BLaER1 treated with 17β-estradiol and CSF1 and Interleukin-3, amounts not matched to agents 10 nM and 100 nM (cell line): ENCODE results near the gene KIF17.

Experiments
- H3K27ac ChIP-seq, 11 experiments: shearing (Covaris generic); formaldehyde crosslinking; 2 replicates each; pipeline ENCODE4 v1.8.1; 2022
- H3K27me3 ChIP-seq, 11 experiments: shearing (Covaris generic); formaldehyde crosslinking; 2 replicates each; pipeline ENCODE4 v1.8.1; 2022
- H3K36me3 ChIP-seq, 11 experiments: shearing (Covaris generic); formaldehyde crosslinking; 2 replicates each; pipeline ENCODE4 v1.8.1; 2022
- H3K4me1 ChIP-seq, 10 experiments: shearing (Covaris generic); formaldehyde crosslinking; 2 replicates each; pipeline ENCODE4 v1.8.1; 2022
- H3K4me2 ChIP-seq, 11 experiments: shearing (Covaris generic); formaldehyde crosslinking; 2 replicates each; pipeline ENCODE4 v1.8.1; 2022
- H3K4me3 ChIP-seq, 10 experiments: shearing (Covaris generic); formaldehyde crosslinking; 2 replicates each; pipeline ENCODE4 v1.8.1; 2022
- H3K9ac ChIP-seq, 11 experiments: shearing (Covaris generic); formaldehyde crosslinking; 2 replicates each; pipeline ENCODE4 v1.8.1; 2022
- H3K9me3 ChIP-seq, 11 experiments: shearing (Covaris generic); formaldehyde crosslinking; replicated peaks in 1 of 11; 2 replicates each; pipeline ENCODE4 v1.8.1; 2022
- H4K20me1 ChIP-seq, 11 experiments: shearing (Covaris generic); formaldehyde crosslinking; 2 replicates each; pipeline ENCODE4 v1.8.1; 2022
- Cebpa-rat ChIP-seq, 11 experiments: shearing (Covaris generic); IDR thresholded peaks; 2 replicates each; pipeline ENCODE4 v1.8.1; 2022

KIF17 gene

GRCh38 chr1:20717452-20718342 lies at the start of gene KIF17:
Gene KIF17 (minus strand): TSS chr1:20718007. CDS start chr1:20717706, 301 bp downstream.
- TF ChIP-seq Cebpa-rat (IDR thresholded peaks at IDR 0.05) = no peak
- Histone ChIP-seq H3K4me1 (peaks cover 0 to 22% (median 10%) of the 10 kb centered on the region in 10 experiments; a peak in 13 of 20 replicates), H3K27me3 (peaks cover 31 to 50% (median 40%) of the 10 kb centered on the region in 11 experiments), H3K9me3 (no peaks in the 10 kb centered on the region), H4K20me1 (peaks cover 0 to 48% (median 0%) of the 10 kb centered on the region in 11 experiments; a peak in 6 of 22 replicates), H3K36me3 (no peaks in the 10 kb centered on the region), H3K9ac (0 out of 22 replicates have a peak within 1 kb of the TSS, but pooled peaks of 2 of the 11 experiments have one; percentile 4 to 28), H3K4me3 (peak within 1 kb of the TSS; percentile 37 to 64 (median 50); a peak in 18 of 20 replicates), H3K27ac (no peak within 1 kb of the TSS), H3K4me2 (peak within 1 kb of the TSS; percentile 66 to 89 (median 77))

GRCh38 chr1:20767271-20767670 lies 49.5 kb upstream of the KIF17 start:
- no peak for TF ChIP-seq Cebpa-rat (IDR thresholded peaks at IDR 0.05)
- no peaks in the 10 kb centered on the region for H3K4me1 ChIP-seq
- H3K9ac ChIP-seq = no peak overlapping the region
- peaks cover 0 to 69% (median 48%) of the 10 kb centered on the region in 11 experiments; a peak in 18 of 22 replicates for H4K20me1 ChIP-seq
- H3K27me3 ChIP-seq = no peaks in the 10 kb centered on the region
- H3K36me3 ChIP-seq = peaks cover 99 to 100% (median 100%) of the 10 kb centered on the region in 11 experiments
- H3K4me3 ChIP-seq = no peak overlapping the region
- no peak overlapping the region for H3K27ac ChIP-seq
- H3K9me3 ChIP-seq = no peaks in the 10 kb centered on the region
- H3K4me2 ChIP-seq = no peak overlapping the region

- H4K20me1 ChIP-seq = peaks cover 0 to 78% (median 34%) of the 10 kb centered on the region in 11 experiments; a peak in 18 of 22 replicates
- no peak overlapping the region for H3K27ac ChIP-seq
- no peak overlapping the region for H3K4me3 ChIP-seq
- no peak overlapping the region for H3K9ac ChIP-seq
- no peak overlapping the region for H3K4me2 ChIP-seq
- no peak for TF ChIP-seq Cebpa-rat (IDR thresholded peaks at IDR 0.05)
- no peaks in the 10 kb centered on the region for H3K4me1 ChIP-seq
- H3K36me3 ChIP-seq = peaks cover 99 to 100% (median 100%) of the 10 kb centered on the region in 11 experiments
- H3K27me3 ChIP-seq = no peaks in the 10 kb centered on the region
- H3K9me3 ChIP-seq = no peaks in the 10 kb centered on the region
These were observed 45.6 kb upstream of the KIF17 start for GRCh38 chr1:20763417-20763816.

GRCh38 chr1:20760322-20760721 lies 42.5 kb upstream of the KIF17 start:
- Histone ChIP-seq H4K20me1 (peaks cover 0 to 64% (median 30%) of the 10 kb centered on the region in 11 experiments; a peak in 17 of 22 replicates), H3K9ac (no peak overlapping the region), H3K36me3 (peaks cover 99 to 100% (median 100%) of the 10 kb centered on the region in 11 experiments), H3K9me3 (no peaks in the 10 kb centered on the region), H3K4me1 (no peaks in the 10 kb centered on the region), H3K4me2 (no peak overlapping the region), H3K27ac (no peak overlapping the region), H3K27me3 (no peaks in the 10 kb centered on the region), H3K4me3 (no peak overlapping the region)
- no peak for TF ChIP-seq Cebpa-rat (IDR thresholded peaks at IDR 0.05)

GRCh38 chr1:20753589-20753988 lies 35.8 kb upstream of the KIF17 start:
- H3K9ac ChIP-seq = no peak overlapping the region
- H3K36me3 ChIP-seq = peaks cover 93 to 100% (median 98%) of the 10 kb centered on the region in 11 experiments
- H3K4me2 ChIP-seq = no peak overlapping the region
- peaks cover 0 to 32% (median 24%) of the 10 kb centered on the region in 11 experiments; a peak in 14 of 22 replicates for H4K20me1 ChIP-seq
- no peaks in the 10 kb centered on the region for H3K9me3 ChIP-seq
- peaks cover 0 to 15% (median 8%) of the 10 kb centered on the region in 10 experiments; a peak in 8 of 20 replicates for H3K4me1 ChIP-seq
- no peak for TF ChIP-seq Cebpa-rat (IDR thresholded peaks at IDR 0.05)
- H3K27ac ChIP-seq = no peak overlapping the region
- H3K4me3 ChIP-seq = no peak overlapping the region
- H3K27me3 ChIP-seq = no peaks in the 10 kb centered on the region

- Histone ChIP-seq H4K20me1 (peaks cover 4 to 44% (median 24%) of the 10 kb centered on the region in 11 experiments; a peak in 15 of 22 replicates), H3K4me2 (peak overlapping the region in 2 of 11 experiments; percentile 15 to 16; a peak in 3 of 22 replicates), H3K27me3 (no peaks in the 10 kb centered on the region), H3K27ac (no peak overlapping the region), H3K4me1 (peaks cover 0 to 15% (median 8%) of the 10 kb centered on the region in 10 experiments; a peak in 8 of 20 replicates), H3K9me3 (no peaks in the 10 kb centered on the region), H3K9ac (no peak overlapping the region), H3K36me3 (peaks cover 93 to 100% (median 98%) of the 10 kb centered on the region in 11 experiments), H3K4me3 (no peak overlapping the region)
- no peak for TF ChIP-seq Cebpa-rat (IDR thresholded peaks at IDR 0.05)
These were observed 33.7 kb upstream of the KIF17 start for GRCh38 chr1:20751462-20751990.

GRCh38 chr1:20742671-20743070 lies 24.9 kb upstream of the KIF17 start:
- H3K27ac ChIP-seq = no peak overlapping the region
- peaks cover 0 to 54% (median 16%) of the 10 kb centered on the region in 11 experiments; a peak in 14 of 22 replicates for H4K20me1 ChIP-seq
- no peaks in the 10 kb centered on the region for H3K27me3 ChIP-seq
- H3K9me3 ChIP-seq = no peaks in the 10 kb centered on the region
- no peak overlapping the region for H3K4me2 ChIP-seq
- no peak overlapping the region for H3K9ac ChIP-seq
- no peaks in the 10 kb centered on the region for H3K4me1 ChIP-seq
- H3K36me3 ChIP-seq = peaks cover 95 to 100% (median 99%) of the 10 kb centered on the region in 11 experiments
- H3K4me3 ChIP-seq = no peak overlapping the region
- no peak for TF ChIP-seq Cebpa-rat (IDR thresholded peaks at IDR 0.05)

- Histone ChIP-seq H3K4me2 (no peak overlapping the region), H3K27me3 (no peaks in the 10 kb centered on the region), H4K20me1 (peaks cover 0 to 42% (median 14%) of the 10 kb centered on the region in 11 experiments; a peak in 14 of 22 replicates), H3K4me3 (no peak overlapping the region), H3K27ac (no peak overlapping the region), H3K9me3 (no peaks in the 10 kb centered on the region), H3K4me1 (no peaks in the 10 kb centered on the region), H3K9ac (no peak overlapping the region), H3K36me3 (peaks cover 83 to 92% (median 87%) of the 10 kb centered on the region in 11 experiments)
- no peak for TF ChIP-seq Cebpa-rat (IDR thresholded peaks at IDR 0.05)
These were observed 23.0 kb upstream of the KIF17 start for GRCh38 chr1:20740781-20741180.

- TF ChIP-seq Cebpa-rat (IDR thresholded peaks at IDR 0.05) = no peak
- Histone ChIP-seq H3K4me3 (no peak overlapping the region), H3K4me2 (no peak overlapping the region)
These were observed 21.4 kb upstream of the KIF17 start for GRCh38 chr1:20739225-20739624.

More at GRCh38 chr1:20739225-20739624, 21.4 kb upstream of the KIF17 start:
- peaks cover 0 to 36% (median 9%) of the 10 kb centered on the region in 11 experiments; a peak in 13 of 22 replicates for H4K20me1 ChIP-seq
- no peak overlapping the region for H3K9ac ChIP-seq
- H3K36me3 ChIP-seq = peaks cover 67 to 76% (median 71%) of the 10 kb centered on the region in 11 experiments
- H3K27me3 ChIP-seq = no peaks in the 10 kb centered on the region
- H3K27ac ChIP-seq = no peak overlapping the region
- H3K9me3 ChIP-seq = no peaks in the 10 kb centered on the region
- no peaks in the 10 kb centered on the region for H3K4me1 ChIP-seq
